GM12873 (cell line): ENCODE data around the gene EPHA4.

Experiments used
- TF ChIP-seq, protein P1 (sequence below): IDR thresholded peaks from 2 replicates; pipeline ENCODE4 v1.5.1; 2012; ENCODE audit warnings: low read depth, mild to moderate bottlenecking, moderate library complexity, low read length, control low read depth; ENCODE audit not compliant: insufficient read depth; ENCODE audit errors: missing control alignments

The EPHA4 gene

GRCh38 chr2:221529177-221529942 lies 42.7 kb downstream of the EPHA4 start:
- TF ChIP-seq, protein P1, sequence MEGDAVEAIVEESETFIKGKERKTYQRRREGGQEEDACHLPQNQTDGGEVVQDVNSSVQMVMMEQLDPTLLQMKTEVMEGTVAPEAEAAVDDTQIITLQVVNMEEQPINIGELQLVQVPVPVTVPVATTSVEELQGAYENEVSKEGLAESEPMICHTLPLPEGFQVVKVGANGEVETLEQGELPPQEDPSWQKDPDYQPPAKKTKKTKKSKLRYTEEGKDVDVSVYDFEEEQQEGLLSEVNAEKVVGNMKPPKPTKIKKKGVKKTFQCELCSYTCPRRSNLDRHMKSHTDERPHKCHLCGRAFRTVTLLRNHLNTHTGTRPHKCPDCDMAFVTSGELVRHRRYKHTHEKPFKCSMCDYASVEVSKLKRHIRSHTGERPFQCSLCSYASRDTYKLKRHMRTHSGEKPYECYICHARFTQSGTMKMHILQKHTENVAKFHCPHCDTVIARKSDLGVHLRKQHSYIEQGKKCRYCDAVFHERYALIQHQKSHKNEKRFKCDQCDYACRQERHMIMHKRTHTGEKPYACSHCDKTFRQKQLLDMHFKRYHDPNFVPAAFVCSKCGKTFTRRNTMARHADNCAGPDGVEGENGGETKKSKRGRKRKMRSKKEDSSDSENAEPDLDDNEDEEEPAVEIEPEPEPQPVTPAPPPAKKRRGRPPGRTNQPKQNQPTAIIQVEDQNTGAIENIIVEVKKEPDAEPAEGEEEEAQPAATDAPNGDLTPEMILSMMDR, result no peak

DNA sequence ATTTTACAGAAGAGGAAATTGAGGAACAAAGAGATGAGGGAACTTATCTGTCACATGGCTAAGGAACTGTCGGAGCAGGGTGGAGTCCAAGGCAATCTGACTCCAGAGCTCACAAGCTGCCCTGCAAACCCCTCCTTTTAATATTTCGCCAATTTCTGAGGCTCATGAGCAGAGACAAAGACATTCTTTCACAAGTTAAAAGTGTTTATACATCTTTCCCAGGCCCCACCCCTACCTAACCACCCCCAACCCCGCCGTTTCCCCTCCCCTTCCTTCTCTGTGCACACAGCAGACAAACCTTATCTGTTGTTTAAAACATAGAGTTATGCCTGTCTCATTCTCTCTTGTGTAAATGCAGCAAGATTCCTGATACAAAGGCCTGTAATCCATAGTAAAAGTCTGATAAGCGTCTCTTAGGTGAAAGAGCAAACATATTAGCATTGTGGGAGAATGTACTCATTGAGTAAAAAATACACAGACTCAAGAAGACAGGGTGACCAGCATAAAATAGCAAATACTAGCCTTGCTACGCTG lies 44.3 kb downstream of the EPHA4 start:
- TF ChIP-seq, protein P1, result no peak

DNA sequence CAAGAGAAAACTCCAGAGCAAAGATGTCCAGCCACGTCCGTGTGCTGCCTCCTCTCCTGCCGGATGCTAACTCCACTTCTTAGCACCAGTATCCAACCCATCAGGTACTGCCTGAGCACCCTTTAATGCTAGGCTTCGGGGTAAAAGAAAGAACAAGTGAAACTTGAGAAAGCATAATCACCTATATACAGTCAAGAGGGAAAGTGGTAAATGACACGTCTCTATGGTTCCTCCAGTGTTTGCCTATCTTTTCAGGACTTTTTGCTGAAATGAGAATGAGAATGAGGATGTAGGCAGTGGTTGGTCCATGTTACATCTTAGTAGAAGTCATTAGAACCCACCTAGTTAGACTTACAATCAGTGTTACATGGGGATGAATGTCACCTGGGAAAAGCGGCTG lies 47.9 kb downstream of the EPHA4 start:
- TF ChIP-seq, protein P1, result no peak

GRCh38 chr2:221521233-221521845 lies 50.8 kb downstream of the EPHA4 start:
- TF ChIP-seq, protein P1, result no peak

DNA sequence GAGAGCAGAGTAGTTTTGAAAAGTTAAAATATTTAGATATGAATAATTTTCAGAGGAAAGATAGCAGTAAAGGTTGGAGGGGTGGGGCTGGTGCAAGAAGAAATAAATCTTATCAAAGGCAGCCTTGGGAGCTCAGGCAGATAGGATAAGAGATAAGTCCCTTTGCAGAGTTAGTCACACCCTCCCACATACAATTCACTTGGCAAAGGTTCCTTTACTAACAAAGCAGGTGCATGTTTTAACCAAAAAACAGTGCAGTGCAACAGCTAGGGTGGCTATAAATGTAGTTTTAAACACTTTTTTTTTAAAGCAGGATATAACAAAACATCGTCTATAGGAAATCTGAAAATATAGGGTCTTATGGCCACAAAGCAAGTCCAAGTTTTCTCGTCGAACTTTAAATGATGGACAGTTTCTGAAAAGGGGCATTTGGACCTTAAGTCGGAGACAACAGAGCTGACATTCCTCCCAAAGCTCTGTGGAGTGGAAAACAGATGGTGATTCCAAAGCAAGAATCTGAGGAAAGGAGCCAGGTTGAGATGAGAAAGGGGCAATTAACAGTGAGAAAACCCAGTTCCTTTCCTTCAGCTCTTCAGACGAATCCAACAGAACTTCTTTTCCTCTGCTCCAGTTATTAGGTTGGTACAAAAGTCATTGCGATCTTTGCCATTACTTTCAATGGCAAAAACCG lies 53.0 kb downstream of the EPHA4 start:
- TF ChIP-seq, protein P1, result no peak

DNA sequence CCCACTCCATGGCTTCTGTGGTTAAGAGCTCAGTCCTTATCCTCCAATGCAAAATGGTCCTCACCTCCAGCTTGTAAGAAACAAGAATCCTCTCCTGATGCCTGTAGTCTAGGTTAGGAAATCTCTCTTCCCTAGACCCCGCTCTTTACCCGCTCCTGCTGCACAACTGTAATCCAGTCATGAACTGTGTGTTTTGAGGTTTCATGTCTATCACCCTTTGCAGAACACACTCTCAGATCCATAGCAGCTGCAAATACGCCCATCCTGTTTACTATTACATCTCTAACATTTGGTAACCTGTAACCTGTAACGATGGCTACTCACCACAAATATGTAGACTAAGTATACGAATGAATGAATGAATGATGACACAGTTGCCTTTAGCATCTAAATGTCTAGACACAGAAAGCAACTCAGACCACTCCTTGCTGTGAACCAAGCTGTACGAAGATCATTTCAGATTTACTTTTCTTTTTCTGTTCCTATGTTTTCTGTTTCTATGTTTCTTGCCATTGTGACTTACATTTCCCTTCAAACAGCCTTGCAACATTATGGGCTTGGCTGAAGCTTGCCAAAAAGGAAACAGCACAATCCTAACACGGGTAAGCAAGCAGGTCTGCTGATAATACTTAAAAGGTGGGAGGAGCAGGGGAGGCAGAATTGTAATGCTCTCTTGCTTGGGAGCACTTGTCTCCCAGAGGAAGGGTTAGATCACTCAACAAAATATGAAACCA lies 53.7 kb downstream of the EPHA4 start:
- TF ChIP-seq, protein P1, result no peak

GRCh38 chr2:221517696-221518151 lies 54.4 kb downstream of the EPHA4 start:
- TF ChIP-seq, protein P1, result no peak
